ENCODE data around the gene DDN. TPM values are rescaled to one million over a fixed set of nuclear protein-coding genes. Genes with fewer than 3 reads are reported as not detected.

DDN gene
- total and polyA plus RNA-seq, 9 of the 15 experiments (the other 6 are each of a cell fraction or from before 2014, with no cell fraction given), result 0.03 to 3.6 (median 1.6) TPM

GRCh38 chr12:48961331-48961730 is 37.8 kb downstream of the DDN start:
- H4K20me1 ChIP-seq (replicated peaks; ENCODE audit: control insufficient read depth, insufficient read depth, low read length), result no peaks in the 10 kb centered on the region
- ChIA-PET POLR2A (interaction anchor here (0.9 kb wide), 1 partner anchor 15 kb away, joined by 3 read pairs; no protein-coding TSS in a partner anchor), CTCF (ENCODE audit: low intra/inter-chr PET ratio) (no interaction called here)
- FAIRE-seq (no peak), DNase-seq (ENCODE audit: extremely low read depth in 1 of 4, low spot score in 3 of 4) (no peak), ATAC-seq (no peak)
- BruUV-seq (replicated peaks), result no TSS peak
- no peak overlapping the region for H3K27ac ChIP-seq (ENCODE audit: extremely low read depth, low read depth, low read length)
- TF ChIP-seq MEF2A (IDR thresholded peaks at IDR 0.05; ENCODE audit: control insufficient read depth, low read depth, low read length) (no peak), NFYB (IDR thresholded peaks at IDR 0.05; ENCODE audit: extremely low read depth, insufficient read length) (no peak), ZNF583 (CRISPR knock-in tag; IDR thresholded peaks at IDR 0.05) (no peak), GATA2 (CRISPR knock-in tag; IDR thresholded peaks at IDR 0.05) (no peak), SMAD4 (CRISPR knock-in tag; conservative IDR thresholded peaks at IDR 0.05) (no peak), MED1 (CRISPR knock-in tag; IDR thresholded peaks at IDR 0.05; ENCODE audit: borderline replicate concordance) (no peak), EWSR1 (IDR thresholded peaks at IDR 0.05; ENCODE audit: borderline replicate concordance, low read depth, partially characterized antibody) (no peak), HMG20B (CRISPR knock-in tag; IDR thresholded peaks at IDR 0.05) (no peak), ZNF143 (CRISPR knock-in tag; IDR thresholded peaks at IDR 0.05) (no peak), GTF2F1 (IDR thresholded peaks at IDR 0.05; ENCODE audit: low read depth, low read length) (no peak), ARNT (IDR thresholded peaks at IDR 0.05) (no peak), E2F5 (CRISPR knock-in tag; IDR thresholded peaks at IDR 0.05) (no peak), POLR2AphosphoS2 (IDR thresholded peaks at IDR 0.05; ENCODE audit: low read length) (no peak), ZNF445 (CRISPR knock-in tag; IDR thresholded peaks at IDR 0.05; ENCODE audit: low read depth) (no peak), ZNF444 (CRISPR knock-in tag; IDR thresholded peaks at IDR 0.05) (no peak)
- TF ChIP-seq, protein P1, sequence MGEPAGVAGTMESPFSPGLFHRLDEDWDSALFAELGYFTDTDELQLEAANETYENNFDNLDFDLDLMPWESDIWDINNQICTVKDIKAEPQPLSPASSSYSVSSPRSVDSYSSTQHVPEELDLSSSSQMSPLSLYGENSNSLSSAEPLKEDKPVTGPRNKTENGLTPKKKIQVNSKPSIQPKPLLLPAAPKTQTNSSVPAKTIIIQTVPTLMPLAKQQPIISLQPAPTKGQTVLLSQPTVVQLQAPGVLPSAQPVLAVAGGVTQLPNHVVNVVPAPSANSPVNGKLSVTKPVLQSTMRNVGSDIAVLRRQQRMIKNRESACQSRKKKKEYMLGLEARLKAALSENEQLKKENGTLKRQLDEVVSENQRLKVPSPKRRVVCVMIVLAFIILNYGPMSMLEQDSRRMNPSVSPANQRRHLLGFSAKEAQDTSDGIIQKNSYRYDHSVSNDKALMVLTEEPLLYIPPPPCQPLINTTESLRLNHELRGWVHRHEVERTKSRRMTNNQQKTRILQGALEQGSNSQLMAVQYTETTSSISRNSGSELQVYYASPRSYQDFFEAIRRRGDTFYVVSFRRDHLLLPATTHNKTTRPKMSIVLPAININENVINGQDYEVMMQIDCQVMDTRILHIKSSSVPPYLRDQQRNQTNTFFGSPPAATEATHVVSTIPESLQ (CRISPR knock-in tag; IDR thresholded peaks at IDR 0.05), result no peak
- H3K9ac ChIP-seq (ENCODE audit: insufficient read depth in 1 of 2, low read depth in 2 of 2, low read length in 2 of 2), result no peak overlapping the region
- H3K4me2 ChIP-seq (ENCODE audit: insufficient read depth, low read length), result no peak overlapping the region
- H2AFZ ChIP-seq (ENCODE audit: low read depth, low read length), result no peak overlapping the region
- peaks cover 5 to 14% of the 10 kb centered on the region in 2 experiments; a peak in 4 of 5 replicates for H3K4me1 ChIP-seq (replicated peaks in 1 of 2; ENCODE audit: control insufficient read depth in 2 of 2, insufficient read depth in 2 of 2, low read length in 2 of 2)
- no peaks in the 10 kb centered on the region for H3K27me3 ChIP-seq (ENCODE audit: control insufficient read depth in 2 of 2, insufficient read depth in 2 of 2, low read length in 2 of 2)
- H3K9me3 ChIP-seq (replicated peaks; ENCODE audit: control insufficient read depth, insufficient read depth, low read depth, low read length), result no peaks in the 10 kb centered on the region
- peaks cover 9% of the 10 kb centered on the region for H3K79me2 ChIP-seq (ENCODE audit: control insufficient read depth, insufficient read depth, low read length)
- H3K4me3 ChIP-seq, result no peak overlapping the region
- no peaks in the 10 kb centered on the region for H3K9me1 ChIP-seq (ENCODE audit: control insufficient read depth, insufficient read depth, low read length)
- H3K36me3 ChIP-seq (ENCODE audit: control insufficient read depth, insufficient read depth, low read length), result no peaks in the 10 kb centered on the region
- in situ Hi-C loops (cut with MboI), result no loop called here
- intact Hi-C loops (cut with micrococcal nuclease), result no loop called here
- WGBS (ENCODE audit: insufficient coverage, low coverage, missing lambda C conversion rate), result 8% methylated on average over 3 of the region's 4 CpGs

Measured in K562 (cell line).